Activated CD4-positive, alpha-beta T cell treated with anti-CD3 and anti-CD28 coated beads for 1 hour (primary cell): Measurements from ENCODE around the gene ELN.

Source experiments
- DNase-seq: peaks from one replicate; pipeline ENCODE4 v3.0.0-alpha.2; 2020

ELN gene

DNA sequence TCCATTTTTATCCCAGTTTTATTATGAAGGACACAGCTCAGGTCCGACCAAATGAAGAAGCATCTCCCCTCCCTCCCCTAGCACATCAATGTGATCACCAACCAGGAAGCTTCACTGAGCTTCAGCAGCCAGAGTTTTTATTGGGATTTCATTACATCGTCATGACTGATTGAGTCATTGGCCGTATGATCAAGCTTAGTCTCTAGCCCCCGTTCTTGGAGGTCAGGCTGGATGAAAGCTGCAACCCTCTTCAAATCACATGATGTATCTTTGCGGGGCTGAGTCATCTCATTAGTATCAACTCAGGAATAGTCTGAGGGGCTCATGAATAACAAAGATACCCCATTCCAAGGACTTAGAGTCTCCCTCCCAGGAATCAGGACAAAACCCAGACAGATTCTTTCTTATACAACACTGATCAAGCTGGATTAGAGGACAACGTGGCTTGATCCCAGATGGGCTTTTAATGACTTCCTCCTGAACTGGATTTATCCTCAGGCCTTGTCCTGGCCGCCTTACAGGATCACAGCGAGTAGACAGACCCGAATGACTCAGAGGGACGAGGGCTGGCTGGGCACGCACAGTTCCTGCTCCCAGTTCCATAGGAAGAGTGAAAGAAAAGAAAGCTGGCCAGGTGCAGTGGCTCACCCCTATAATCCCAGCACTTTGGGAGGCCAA lies 70.1 kb downstream of the ELN start:
- DNase-seq = no peak

DNA sequence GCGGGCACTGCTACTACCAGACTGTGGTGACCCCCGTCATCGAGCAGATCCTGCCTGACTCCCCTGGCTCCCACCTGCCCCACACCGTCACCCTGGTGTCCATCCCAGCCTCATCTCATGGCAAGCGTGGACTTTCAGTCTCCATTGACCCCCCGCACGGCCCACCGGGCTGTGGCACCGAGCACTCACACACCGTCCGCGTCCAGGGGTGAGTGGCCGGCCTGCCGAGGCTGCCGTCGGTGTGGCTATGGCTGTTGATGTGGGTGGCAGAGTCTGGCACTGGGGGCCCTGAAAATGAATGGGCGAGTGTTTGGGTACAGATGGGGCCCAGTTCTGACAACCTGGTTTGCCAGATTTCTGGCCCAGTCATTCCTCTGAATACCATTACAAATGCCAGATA lies 71.1 kb downstream of the ELN start:
- DNase-seq = no peak

DNA sequence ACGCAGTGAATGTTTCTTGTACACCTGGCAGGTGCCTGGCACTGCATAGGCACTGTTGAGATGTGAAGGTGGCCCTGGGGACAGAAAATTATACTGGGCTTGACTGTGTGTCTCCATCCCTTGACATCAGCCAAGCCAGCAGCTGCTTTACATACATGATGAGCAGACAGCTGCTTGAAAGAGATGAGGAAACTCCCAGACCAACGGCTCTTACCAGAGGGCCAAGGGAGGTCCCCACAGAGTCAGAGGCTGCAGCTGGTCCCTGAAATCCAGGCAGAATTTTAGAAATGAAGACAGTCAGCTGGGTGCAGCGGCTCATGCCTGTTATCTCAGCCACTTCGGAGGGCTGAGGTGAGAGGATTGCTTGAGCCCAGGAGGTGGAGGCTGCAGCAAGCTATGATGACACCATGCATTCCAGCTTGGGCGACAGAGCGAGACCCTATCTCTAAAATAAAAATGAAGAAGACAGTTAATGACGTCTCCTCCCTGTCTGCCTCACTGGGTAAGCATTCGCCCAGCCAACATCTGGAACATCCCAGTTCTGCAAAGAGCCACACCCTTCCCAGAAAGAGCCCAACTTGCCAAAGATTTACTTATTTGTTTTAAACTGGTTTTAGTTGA lies 73.2 kb downstream of the ELN start:
- no peak for DNase-seq

DNA sequence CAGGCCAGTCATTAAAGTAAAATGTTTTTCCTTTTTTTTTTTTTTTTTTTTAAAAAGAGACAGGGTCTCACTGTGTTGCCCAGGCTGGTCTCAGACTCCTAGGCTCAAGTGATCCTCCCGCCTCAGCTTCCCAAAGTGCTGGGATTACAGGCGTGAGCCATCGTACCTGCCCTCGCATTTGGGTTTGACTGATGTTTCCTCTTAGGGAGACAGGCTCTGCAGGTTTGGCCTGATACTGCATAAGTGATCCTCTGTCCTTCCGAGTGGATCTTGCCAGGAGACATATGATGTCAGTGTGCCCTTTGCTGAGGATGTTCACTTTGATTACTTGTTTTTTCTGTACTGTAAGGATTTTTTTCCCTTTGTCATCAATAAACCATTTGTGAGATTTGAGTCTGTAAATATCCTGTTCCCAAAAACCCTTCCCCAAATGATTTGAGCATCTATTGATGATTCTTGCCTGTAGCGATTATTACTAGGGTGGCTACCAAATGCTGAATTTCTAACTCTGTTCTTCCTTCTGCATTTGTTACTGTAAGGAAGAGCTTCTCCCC lies 75.3 kb downstream of the ELN start:
- no peak for DNase-seq

DNA sequence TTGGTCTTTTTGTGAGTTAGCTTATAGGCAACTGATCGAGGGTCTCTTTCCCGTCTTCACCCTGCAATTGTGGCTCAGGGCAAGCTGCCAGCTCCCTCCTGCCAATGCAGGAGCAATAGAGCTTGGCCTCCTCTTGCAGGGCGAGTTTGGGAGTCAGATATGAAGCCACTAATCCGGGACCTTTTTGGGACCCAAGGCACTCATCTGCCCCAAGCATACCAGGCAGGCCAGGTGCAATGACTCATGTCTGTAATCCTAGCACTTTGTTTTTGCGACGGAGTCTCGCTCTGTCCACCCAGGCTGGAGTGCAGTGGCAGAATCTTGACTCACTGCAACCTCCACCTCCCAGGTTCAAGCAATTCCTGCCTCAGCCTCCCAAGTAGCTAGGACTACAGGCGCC lies 76.7 kb downstream of the ELN start:
- no peak for DNase-seq

DNA sequence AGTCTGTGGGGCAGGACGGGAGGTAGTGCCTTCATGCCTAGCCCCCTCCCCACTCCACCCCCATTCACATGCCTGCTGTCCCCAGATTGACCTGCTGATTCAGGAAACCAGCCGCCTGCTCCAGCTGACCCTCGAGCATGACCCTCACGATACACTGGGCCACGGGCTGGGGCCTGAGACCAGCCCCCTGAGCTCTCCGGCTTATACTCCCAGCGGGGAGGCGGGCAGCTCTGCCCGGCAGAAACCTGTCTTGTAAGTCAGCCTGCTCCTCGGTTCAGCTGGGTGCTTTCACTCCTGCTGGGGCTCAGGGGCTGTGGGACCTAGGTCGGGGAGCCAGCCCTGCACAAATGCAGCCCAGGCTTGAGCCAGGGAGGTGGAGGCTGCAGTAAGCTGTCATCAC lies 78.0 kb downstream of the ELN start:
- no peak for DNase-seq

DNA sequence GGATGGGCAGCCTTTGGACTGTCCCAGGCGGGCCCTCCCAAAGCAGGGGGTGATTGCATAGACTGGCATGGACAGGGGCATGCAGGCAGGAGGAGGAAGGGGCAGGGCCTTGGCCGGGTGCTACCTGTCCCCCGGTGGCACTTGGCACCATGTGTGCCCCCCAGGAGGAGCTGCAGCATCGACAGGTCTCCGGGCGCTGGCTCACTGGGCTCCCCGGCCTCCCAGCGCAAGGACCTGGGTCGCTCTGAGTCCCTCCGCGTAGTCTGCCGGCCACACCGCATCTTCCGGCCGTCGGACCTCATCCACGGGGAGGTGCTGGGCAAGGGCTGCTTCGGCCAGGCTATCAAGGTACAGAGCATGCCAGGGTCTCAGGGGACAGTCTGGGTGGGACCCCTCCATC lies 78.9 kb downstream of the ELN start:
- no peak for DNase-seq

DNA sequence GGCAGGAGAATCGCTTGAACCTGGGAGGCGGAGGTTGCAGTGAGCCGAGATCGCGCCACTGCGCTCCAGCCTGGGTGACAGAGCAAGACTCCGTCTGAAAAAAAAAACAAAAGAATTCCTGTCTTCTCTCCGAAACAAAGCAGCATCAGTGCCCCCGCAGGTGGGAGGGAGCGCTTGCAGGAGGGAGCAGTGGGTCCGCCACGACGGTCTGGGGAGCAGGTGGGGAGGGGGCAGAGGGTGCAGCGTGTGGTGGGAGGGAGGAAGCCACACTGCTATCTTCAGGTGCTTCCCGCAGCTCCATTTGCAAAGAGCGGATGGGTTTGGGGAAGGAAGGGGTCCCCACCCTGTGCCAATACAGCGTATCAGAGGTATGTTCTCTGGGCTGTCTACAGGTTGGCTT lies 87.4 kb downstream of the ELN start:
- no peak for DNase-seq

GRCh38 chr7:74116356-74116755 lies 88.4 kb downstream of the ELN start:
- no peak for DNase-seq
